Fibroblast of lung (primary cell): Measurements from ENCODE around the gene LIPK. TPM values are rescaled to one million over a fixed set of nuclear protein-coding genes. Genes with fewer than 3 reads are reported as not detected.
A peak's percentile ranks its signal among the peaks of the same experiment; 100 is the strongest.
"Not testable (repeated sequence)": the region's sequence is repeated elsewhere in the genome, so short reads cannot be mapped to it uniquely, and the experiment has no call there.

Experiments
- DNase-seq, 2 donors: peaks; one replicate each; pipeline versions ENCODE4 v3.0.0 to v3.0.0-alpha.2; 2010; ENCODE audit warnings: low read depth in 2 of 2
- H2AFZ ChIP-seq: 2 replicates; pipeline ENCODE4 v1.5.1; 2012; ENCODE audit warnings: low read length, control low read depth, inconsistent platforms
- H3K27ac ChIP-seq: 2 replicates; pipeline ENCODE4 v1.5.1; 2011; ENCODE audit warnings: low read length, control low read depth; ENCODE audit not compliant: insufficient read depth
- H3K27me3 ChIP-seq: 2 replicates; pipeline ENCODE4 v1.5.1; 2011; ENCODE audit warnings: mild to moderate bottlenecking, low read length; ENCODE audit not compliant: control insufficient read depth, insufficient read depth
- H3K36me3 ChIP-seq: 2 replicates; pipeline ENCODE4 v1.5.1; 2011; ENCODE audit warnings: low read length; ENCODE audit not compliant: control insufficient read depth, insufficient read depth
- H3K4me1 ChIP-seq: 2 replicates; pipeline ENCODE4 v1.5.1; 2011; ENCODE audit warnings: low read length; ENCODE audit not compliant: control insufficient read depth, insufficient read depth; ENCODE audit errors: extremely low read depth
- H3K4me2 ChIP-seq: 2 replicates; pipeline ENCODE4 v1.5.1; 2011; ENCODE audit warnings: low read length, control low read depth; ENCODE audit not compliant: insufficient read depth; ENCODE audit errors: extremely low read depth
- H3K4me3 ChIP-seq, 4 experiments: fragments of 200-600 bp in 1 of 4; sonication (generic) in 1 of 4; replicated peaks in 1 of 4; 2 replicates each; pipeline ENCODE4 v1.5.1; 2011 to 2016; ENCODE audit warnings: low read length in 4 of 4, low read depth in 3 of 4, mild to moderate bottlenecking in 3 of 4, control low read depth in 2 of 4, inconsistent platforms in 1 of 4, mixed read lengths in 1 of 4; ENCODE audit not compliant: insufficient read depth in 1 of 4; ENCODE audit errors: control extremely low read depth in 1 of 4
- H3K79me2 ChIP-seq: 2 replicates; pipeline ENCODE4 v1.5.1; 2012; ENCODE audit warnings: mild to moderate bottlenecking, low read length, inconsistent platforms; ENCODE audit not compliant: control insufficient read depth, insufficient read depth
- H3K9ac ChIP-seq: 2 replicates; pipeline ENCODE4 v1.5.1; 2011; ENCODE audit warnings: mild to moderate bottlenecking, low read length, control low read depth; ENCODE audit not compliant: insufficient read depth
- H3K9me3 ChIP-seq: 2 replicates; pipeline ENCODE4 v1.5.1; 2012; ENCODE audit warnings: low read depth, low read length; ENCODE audit not compliant: control insufficient read depth, insufficient read depth
- H4K20me1 ChIP-seq: 2 replicates; pipeline ENCODE4 v1.5.1; 2011; ENCODE audit warnings: low read length; ENCODE audit not compliant: control insufficient read depth, insufficient read depth; ENCODE audit errors: extremely low read depth
- EZH2 ChIP-seq: IDR thresholded peaks from 2 replicates; pipeline ENCODE4 v1.5.1; 2012; ENCODE audit warnings: low read length, control low read depth, mild to moderate bottlenecking; ENCODE audit errors: missing control alignments
- polyA plus RNA-seq, 2 donors: library from polyadenylated mRNA; depleted of rRNA in 1 of 2; stranded (reverse) in 1 of 2; unstranded in 1 of 2; fragments of >200 nt; gene quantifications; 2 replicates each; pipeline ENCODE4 v1.2.1, GENCODE V29; 2011 to 2012; ENCODE audit warnings: missing spikeins in 1 of 2
- total RNA-seq: library from RNA; depleted of rRNA; stranded (reverse); fragments of >200 nt; gene quantifications from 2 replicates; pipeline ENCODE4 v1.2.1, GENCODE V29; 2014
- TF ChIP-seq, protein P1 (sequence below), 2 donors: IDR thresholded peaks in 1 of 2; conservative IDR thresholded peaks in 1 of 2; 1 replicate in 1 of 2; 2 replicates in 1 of 2; pipeline ENCODE4 v1.5.1; 2011 to 2012; ENCODE audit warnings: low read length in 2 of 2, control low read depth in 1 of 2, inconsistent platforms in 1 of 2, low read depth in 1 of 2, mild to moderate bottlenecking in 1 of 2

Gene LIPK
- total and polyA plus RNA-seq, 2 donors (not counting 1 experiment from before 2014, with no cell fraction given), result not detected

DNA sequence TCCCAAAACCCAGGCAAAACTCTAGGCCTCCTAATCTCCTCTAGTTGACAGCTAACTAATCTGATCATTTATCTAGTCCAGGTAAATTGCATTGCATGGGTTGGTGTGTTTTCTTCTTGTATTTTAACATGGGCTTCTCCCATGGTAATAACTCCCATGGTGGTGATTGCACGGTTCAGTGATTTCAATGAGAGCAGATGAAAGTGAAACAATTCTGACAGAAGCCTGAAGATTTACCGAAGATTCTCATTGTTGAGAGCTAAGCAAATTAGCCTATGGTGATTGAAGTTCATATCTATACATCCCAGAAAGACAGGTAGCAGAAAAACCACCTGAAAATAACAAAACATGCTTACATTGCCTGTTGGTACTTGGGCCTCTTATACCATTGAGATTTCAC, 27.2 kb downstream of the LIPK start:
- TF ChIP-seq, protein P1, sequence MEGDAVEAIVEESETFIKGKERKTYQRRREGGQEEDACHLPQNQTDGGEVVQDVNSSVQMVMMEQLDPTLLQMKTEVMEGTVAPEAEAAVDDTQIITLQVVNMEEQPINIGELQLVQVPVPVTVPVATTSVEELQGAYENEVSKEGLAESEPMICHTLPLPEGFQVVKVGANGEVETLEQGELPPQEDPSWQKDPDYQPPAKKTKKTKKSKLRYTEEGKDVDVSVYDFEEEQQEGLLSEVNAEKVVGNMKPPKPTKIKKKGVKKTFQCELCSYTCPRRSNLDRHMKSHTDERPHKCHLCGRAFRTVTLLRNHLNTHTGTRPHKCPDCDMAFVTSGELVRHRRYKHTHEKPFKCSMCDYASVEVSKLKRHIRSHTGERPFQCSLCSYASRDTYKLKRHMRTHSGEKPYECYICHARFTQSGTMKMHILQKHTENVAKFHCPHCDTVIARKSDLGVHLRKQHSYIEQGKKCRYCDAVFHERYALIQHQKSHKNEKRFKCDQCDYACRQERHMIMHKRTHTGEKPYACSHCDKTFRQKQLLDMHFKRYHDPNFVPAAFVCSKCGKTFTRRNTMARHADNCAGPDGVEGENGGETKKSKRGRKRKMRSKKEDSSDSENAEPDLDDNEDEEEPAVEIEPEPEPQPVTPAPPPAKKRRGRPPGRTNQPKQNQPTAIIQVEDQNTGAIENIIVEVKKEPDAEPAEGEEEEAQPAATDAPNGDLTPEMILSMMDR (conservative IDR thresholded peaks at IDR 0.05 in 1 of 2, IDR thresholded peaks at IDR 0.05 in 1 of 2; ENCODE audit: low read depth in 1 of 2, low read length in 2 of 2), result no peak
- no peak for TF ChIP-seq EZH2
- DNase-seq, result no peak

DNA sequence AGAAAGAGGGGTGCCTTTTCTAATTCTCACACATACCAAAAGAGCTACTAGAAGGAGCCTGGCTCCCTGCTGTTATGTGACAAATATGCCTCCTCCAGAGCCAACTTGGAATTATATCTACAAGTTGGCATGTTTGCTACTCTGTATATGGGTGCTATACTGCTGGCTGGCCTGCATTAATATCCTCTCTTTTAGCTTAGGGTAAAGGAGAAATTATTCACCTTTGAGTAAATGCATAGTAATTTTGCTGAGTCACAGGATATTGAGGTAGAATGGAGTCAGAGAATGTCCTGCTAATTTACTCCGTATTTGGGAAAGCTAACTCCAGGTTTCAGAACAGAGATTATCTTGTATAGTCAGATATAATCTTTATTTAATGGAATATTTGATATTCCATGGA, 29.6 kb downstream of the LIPK start:
- Histone ChIP-seq H4K20me1 (no peaks in the 10 kb centered on the region), H3K36me3 (no peaks in the 10 kb centered on the region), H3K4me2 (no peak overlapping the region), H2AFZ (no peak overlapping the region), H3K4me1 (no peaks in the 10 kb centered on the region), H3K4me3 (no peak overlapping the region), H3K27me3 (no peaks in the 10 kb centered on the region), H3K9me3 (no peaks in the 10 kb centered on the region), H3K9ac (no peak overlapping the region), H3K27ac (no peak overlapping the region), H3K79me2 (no peaks in the 10 kb centered on the region)
- peak in 1 of 2 donors; percentile 54 for DNase-seq
- no peak for TF ChIP-seq EZH2
- TF ChIP-seq, protein P1 (conservative IDR thresholded peaks at IDR 0.05 in 1 of 2, IDR thresholded peaks at IDR 0.05 in 1 of 2; ENCODE audit: low read depth in 1 of 2, low read length in 2 of 2), result no peak

More for the DNA sequence above, 27.2 kb downstream of the LIPK start:
- H3K4me2 ChIP-seq, result no peak overlapping the region
- no peak overlapping the region for H3K27ac ChIP-seq
- no peaks in the 10 kb centered on the region for H3K79me2 ChIP-seq
- no peaks in the 10 kb centered on the region for H3K27me3 ChIP-seq
- H3K9me3 ChIP-seq, result no peaks in the 10 kb centered on the region
- no peaks in the 10 kb centered on the region for H3K36me3 ChIP-seq
- H4K20me1 ChIP-seq, result no peaks in the 10 kb centered on the region
- no peak overlapping the region for H3K9ac ChIP-seq
- no peaks in the 10 kb centered on the region for H3K4me1 ChIP-seq
- H2AFZ ChIP-seq, result no peak overlapping the region
- no peak overlapping the region for H3K4me3 ChIP-seq

- H3K9ac ChIP-seq, H3K36me3 ChIP-seq, H4K20me1 ChIP-seq, H3K4me3 ChIP-seq, H3K27me3 ChIP-seq, H3K4me2 ChIP-seq, H3K4me1 ChIP-seq, H3K79me2 ChIP-seq, H3K9me3 ChIP-seq, H3K27ac ChIP-seq, DNase-seq, H2AFZ ChIP-seq: not testable (repeated sequence)
Observed at GRCh38 chr10:88741921-88742320, 35.9 kb downstream of the LIPK start.
